Activated CD4-positive, alpha-beta T cell treated with anti-CD3 and anti-CD28 coated beads, Interleukin-2, Interleukin-6, amounts not matched to agents 100 ng/mL and 50 ng/mL, durations not matched to agents 16 hours and 8 hours (primary cell): ENCODE data around the gene TOGARAM2.

Experiments
- DNase-seq: peaks from one replicate; pipeline ENCODE4 v3.0.0-alpha.2; 2020

Gene TOGARAM2

GRCh38 chr2:29057006-29057405, 75.9 kb downstream of the TOGARAM2 start:
- DNase-seq, result no peak

- DNase-seq, result peak; percentile 21
Measured at GRCh38 chr2:29059624-29060023, 78.5 kb downstream of the TOGARAM2 start.

GRCh38 chr2:29060441-29060840, 79.3 kb downstream of the TOGARAM2 start:
- no peak for DNase-seq

DNA sequence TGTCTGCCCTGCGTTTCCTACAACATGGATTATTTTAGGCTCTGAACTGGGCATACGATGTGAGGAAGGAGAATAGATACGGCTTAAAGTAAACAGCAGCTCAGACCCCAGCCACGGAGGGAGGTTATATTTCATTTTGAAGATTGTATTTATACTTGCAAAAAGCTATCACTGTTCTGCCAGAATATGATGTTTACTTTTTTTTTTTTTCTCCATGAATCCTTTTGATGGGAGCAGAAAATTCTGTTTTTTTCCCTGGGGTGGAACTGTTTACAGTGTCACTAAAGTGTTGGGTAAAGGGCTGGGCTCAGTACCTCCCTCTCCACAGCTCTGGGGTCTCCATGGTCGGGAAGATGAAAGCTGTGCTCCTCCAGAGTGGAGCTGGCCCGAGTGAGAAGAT, 80.1 kb downstream of the TOGARAM2 start:
- no peak for DNase-seq

GRCh38 chr2:29061616-29062015, 80.5 kb downstream of the TOGARAM2 start:
- DNase-seq, result no peak

DNA sequence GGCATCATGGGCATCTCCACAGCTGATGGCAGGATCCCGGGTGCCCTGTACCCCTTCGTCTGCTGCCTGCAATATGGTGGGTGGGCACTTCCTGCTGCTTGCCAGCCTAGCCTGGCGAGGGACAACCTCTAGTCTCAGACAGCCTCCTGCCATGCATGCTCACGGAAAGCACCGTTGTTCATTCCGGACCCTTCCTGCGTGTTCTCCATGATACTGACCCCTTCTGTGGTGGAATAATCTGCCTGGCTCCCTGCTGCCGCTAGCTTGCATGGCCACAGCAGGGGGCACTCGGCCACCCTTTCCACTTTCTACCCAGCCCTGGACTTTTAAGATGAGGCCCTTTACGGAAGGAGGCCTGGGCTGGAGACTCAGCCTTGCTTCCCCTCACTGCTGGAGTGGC, 81.3 kb downstream of the TOGARAM2 start:
- DNase-seq, result no peak

GRCh38 chr2:29063056-29063455, 82.0 kb downstream of the TOGARAM2 start:
- no peak for DNase-seq

DNA sequence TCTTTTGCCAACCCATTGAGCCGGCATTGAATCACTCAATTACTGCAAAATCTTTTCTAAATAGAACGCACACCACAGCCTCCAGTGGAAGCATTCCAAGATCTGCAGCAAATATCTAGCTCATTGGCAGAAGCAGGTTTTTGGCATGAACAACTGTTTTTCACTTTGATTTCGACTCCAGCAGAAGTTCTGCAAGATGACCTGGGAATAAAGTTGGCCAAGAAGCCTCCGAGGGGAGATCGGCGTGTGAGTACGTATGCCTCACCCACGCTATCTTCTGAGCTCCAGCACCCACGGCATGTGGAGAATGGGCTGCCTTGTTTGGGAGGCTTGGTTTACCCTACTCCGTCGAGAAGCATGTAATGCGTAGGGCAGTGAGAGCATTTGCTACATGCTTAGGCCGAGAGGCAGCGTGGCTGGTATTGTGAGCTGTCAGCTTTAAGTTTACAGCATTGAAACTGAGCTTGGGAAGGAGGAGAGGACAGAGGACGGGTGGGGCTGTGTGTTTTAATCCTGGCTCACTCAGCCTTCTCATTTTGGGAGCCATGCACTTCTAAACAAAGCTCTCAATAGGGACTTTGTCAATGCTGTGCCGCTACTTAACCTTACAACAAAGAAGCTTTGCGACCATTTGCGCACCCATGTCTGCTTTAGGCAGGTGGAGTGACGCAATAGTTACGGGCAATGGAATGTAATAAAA, 82.7 kb downstream of the TOGARAM2 start:
- DNase-seq, result no peak

GRCh38 chr2:29064346-29064715, 83.2 kb downstream of the TOGARAM2 start:
- no peak for DNase-seq

DNA sequence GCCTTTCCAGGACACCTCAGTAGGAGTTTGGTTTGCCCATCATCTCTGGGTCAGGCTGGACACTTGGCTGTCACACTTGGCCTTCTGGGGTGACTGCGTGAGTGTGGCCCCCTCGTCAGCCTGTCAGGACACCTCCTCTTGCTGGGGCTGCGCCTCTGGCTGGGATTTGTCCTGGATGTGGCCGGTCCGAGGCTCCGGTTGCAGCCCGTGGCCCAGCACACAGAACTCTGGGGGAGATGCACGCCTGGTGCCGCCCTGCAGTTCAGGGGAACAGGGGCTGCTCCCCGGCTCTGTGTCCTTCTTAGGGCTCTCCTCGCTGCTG, 83.6 kb downstream of the TOGARAM2 start:
- no peak for DNase-seq

DNA sequence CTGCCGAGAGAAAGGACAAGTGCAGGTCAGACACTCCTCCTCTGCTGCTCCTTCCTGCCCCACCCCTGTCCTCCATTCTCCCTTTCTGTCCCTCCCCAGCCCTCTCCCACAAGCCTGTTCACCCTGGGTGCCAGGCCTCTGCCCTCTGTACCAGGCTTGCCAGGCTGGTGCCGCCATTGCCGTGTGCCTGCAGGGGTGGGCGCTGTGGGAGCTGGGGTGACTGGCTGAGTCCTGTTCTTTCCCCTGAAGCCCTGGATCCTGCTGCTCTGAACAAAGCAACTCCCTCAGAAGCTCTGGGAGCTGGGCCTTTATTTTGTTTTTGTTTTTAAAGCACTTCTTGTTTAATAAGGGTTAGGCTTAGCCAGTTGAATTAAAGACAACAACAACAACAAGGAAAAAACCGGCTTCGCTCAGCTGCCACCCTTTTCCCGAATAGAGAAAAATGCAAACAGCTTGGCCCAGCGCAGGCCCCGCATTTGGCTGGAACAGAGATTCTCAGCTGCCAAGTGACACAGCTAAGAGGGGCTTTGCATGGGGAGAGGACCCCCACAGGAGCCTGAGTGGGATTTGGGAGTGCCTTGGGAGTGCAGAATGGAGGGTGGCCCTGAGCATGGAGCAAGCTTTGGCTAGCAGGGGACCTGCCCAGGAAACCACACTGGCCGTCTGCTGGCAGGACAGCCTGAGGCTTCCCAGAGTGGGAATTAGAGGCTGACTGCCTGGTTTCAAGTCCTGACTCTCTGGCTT, 84.1 kb downstream of the TOGARAM2 start:
- DNase-seq, result no peak

DNA sequence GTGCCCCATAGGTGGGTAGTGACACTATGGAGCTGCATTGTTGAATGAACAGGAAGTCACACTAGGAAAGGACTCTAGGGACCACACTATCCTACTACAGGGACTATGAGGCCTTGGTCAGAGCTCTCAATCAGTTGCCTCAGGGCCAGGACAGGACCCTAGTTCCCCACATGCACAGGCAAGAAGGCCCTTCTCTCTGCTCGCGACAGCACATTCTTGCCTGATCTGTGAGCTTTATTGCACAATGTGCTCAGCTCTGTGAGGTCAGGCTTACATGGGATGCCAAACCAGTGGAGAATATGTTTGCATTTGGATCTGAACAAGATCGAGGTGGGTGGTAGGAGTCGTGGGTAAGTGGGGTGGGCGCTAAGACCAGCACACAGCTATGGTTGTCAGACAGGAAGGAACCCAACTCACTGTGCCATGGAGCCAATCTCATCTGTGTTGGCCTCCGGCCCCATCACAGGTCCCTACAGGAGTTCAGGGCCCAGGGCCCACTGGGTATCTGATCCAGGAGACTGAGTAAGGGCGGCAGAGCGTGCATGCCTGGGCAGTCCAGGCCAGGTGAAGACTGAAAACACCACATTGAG, 85.3 kb downstream of the TOGARAM2 start:
- DNase-seq, result no peak

DNA sequence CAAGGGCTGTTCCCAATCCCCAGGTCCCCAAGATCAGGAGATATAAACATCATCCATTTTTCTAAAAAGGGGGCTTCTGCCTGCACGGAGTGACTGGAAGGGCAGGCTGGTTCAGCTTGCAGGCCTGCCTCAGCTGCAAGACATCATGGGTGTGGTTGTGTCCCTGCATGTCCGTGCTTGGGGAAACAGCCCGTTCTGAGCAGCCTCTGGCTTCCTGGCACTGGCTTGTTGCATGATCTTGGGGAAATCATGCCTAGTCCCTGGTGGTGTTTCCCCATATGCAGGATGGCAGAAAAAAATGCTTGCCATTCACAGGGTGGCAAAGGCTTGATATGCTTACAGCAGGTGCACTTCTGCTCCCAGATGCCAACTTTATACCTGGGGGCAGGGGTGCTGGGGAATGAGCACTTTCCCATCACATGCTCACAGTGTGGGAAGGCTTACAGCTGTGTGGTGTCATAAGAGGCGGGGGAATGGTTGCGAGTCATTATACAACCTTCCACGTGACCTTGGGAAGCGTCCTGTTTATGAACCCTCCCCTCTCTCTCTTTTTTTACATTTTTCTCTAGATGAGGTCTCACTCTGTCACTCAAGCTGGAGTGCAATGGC, 86.0 kb downstream of the TOGARAM2 start:
- no peak for DNase-seq

- DNase-seq, result no peak
Measured at GRCh38 chr2:29068513-29068912, 87.4 kb downstream of the TOGARAM2 start.

GRCh38 chr2:29070526-29070925, 89.4 kb downstream of the TOGARAM2 start:
- DNase-seq, result no peak

- DNase-seq, result no peak
Measured at GRCh38 chr2:29071032-29071975, 90.2 kb downstream of the TOGARAM2 start.

DNA sequence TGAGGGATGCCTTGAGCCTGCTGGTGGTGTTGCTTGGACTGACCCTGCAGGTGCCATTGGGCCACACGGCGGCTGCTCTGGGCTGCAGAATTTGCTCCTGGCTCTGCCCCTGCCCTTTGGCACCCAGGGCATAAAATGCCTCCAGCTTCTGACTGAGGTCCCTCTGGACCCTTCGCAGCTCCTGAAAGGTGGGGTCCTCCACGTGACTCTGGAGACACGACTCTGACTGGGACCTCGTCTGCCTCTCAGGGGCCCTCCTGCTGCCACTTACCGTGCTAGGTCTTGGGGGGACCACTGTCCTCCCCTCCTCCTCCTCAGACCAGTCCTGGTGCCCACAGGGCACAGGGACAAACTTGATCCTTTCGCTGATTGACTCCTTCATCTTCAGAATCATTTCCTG, 91.2 kb downstream of the TOGARAM2 start:
- no peak for DNase-seq

GRCh38 chr2:29072971-29073725, 92.0 kb downstream of the TOGARAM2 start:
- no peak for DNase-seq

DNA sequence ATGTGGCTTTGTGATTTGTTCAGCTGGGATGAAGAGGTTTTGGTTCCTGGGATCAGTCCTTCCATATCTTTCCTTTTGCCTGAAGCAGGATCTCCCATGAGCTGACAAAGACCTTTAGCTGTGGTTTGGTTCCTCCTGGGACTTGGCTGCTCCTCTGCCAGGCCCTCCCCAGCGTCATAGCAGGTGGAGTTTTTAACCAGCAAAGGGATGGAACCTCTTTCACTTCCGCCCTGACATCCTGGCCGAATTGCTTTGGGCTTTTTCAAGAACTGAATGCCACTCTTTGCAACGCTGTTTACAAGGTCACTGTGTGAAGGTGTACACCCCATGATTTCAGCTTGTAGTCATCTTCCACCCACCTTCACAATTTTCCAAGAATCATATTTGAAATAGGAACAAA, 92.8 kb downstream of the TOGARAM2 start:
- DNase-seq, result no peak

DNA sequence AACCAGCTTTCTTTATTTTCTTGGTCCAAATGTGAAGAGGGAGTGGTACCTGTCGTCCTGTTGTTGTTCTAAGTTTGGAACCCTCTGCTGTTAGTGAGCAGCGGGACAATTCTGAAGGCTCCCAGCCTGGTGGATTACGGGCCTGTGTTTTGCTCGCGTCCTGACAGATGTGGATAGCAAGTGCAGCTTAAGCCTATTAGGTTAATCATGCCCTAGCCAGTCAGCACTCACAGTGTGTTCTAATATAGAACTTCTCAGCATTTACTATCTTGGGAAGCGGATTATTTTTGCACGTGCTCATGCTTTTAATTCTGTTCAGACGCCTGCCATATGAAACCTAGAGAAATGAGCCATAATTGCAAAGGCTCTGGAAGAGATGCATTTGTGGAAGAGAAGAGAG, 93.3 kb downstream of the TOGARAM2 start, which contains the start of gene PCARE:
TSS of gene PCARE (minus strand) at position 113 of the 400 bp plus-strand sequence. CDS start 262 bp downstream, outside the sequence.
- no peak for DNase-seq

DNA sequence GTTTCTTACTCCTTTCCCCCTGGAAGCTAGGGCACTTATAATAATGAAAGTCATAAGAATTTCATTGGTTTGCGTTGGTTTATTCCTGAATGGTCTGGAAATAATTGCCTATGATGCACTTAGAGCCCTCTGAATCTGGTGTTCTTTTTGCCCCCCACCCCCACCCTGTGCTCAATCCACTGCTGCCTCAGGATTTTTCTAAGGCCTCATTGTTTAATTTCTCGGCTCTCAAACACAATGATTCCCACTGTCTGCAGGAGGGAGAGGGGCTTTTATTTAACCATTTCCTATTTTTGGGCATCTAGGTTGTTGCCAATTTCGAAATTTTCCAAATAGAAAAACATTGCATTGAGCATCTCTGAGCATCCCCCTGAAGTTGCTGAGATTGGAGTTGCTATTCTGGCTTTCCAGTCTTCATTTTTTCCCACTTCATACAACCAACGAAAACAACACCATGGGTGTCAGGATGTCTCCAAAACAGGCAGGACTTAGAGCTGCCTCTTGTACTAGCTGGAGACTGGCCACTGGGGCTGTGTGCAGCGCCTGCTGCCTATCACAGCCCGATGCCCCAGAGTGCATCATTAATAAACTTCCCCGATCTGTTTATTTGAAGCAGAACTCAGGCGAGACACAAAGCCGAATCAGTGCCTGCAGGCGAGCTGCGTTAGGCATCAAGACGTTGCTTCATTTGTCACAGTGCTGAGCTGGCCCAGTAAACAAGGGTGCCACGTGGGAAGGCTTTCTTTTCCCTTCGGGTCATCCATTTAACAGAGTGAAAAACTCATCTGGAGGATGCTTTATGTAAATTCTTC, 95.0 kb downstream of the TOGARAM2 start:
- DNase-seq, result no peak
